ENCODE measurements around the gene ATF3.
"Not testable (repeated sequence)": the region's sequence is repeated elsewhere in the genome, so short reads cannot be mapped to it uniquely, and the experiment has no call there.

The ATF3 gene

GRCh38 chr1:212628046-212628445, 19.5 kb downstream of the ATF3 start:
- DNase-seq (ENCODE audit: low read depth, low spot score) = peak; percentile 91

GRCh38 chr1:212628813-212629415, 20.4 kb downstream of the ATF3 start:
- no peak for DNase-seq (ENCODE audit: low read depth, low spot score)

DNA sequence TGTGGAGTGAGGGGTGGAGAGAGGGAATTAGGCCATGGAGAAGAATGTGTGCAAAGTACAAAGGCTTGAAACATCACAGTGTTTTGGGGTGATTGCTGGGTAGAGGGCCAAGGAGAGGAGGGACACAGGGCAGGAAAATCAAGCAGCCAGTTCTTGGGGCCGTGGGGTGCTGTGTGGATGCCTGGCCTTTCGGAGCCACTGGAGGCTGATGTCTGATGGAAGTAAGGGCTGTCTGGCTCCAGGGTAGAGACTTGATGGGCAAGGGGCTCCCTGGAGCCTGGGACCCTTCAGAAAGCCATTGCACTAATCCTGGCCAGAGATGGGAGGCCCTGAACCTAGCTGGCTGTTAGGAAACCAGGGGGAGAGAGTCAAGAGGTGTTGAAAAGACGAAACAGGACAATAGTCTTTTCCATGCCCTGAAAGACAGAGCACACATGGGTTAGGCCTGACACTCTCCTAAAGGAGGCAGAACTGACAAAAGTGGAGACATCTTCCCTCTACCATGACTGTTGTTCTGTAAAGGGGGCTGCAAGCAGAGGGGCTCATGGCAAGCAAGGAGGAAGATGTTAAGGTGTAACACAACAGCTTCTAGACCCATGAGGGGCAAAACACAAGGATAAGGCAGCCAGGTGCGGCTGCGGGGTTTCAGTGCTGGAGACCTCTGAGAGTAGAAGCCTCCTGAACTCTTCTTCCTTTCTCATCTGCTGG, 21.0 kb downstream of the ATF3 start:
- DNase-seq (ENCODE audit: low read depth, low spot score) = no peak

DNA sequence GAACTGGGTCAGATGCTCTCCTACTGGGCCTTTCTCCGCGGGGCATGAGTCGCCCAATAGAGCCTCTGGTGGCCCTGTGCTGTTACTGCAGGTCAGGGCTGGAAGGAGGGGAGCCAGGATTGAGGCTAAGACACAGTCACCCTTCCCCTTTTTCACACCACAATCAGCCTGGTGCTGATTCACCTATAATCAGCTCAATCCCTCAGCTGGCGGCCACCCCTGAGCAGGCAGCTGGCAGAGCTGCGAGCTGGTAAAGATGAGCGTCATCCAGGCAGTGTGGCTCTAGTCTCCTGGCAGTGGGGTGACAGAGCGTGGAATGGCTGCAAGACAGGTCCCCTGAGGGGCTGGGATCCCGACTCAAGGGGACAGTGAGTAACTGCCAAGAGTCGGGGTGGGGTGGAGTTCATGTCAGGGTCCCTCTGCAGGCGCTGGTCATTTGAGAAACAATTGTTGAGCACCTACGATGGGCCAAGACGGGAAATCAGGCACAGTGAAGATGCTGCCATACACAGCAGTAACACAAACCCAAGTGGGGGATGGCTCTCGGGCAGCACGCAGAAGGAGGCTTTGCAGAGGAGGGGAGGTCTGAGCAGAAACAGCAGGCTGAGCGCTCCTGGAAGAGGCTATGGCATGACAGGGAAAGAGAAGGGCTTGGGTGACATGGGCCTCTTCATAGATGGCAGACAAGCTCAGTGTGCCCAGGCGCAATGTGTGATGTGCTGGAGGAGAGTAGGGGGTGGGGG, 21.8 kb downstream of the ATF3 start:
- peak; percentile 89 for DNase-seq (ENCODE audit: low read depth, low spot score)

- DNase-seq (ENCODE audit: low read depth, low spot score) = no peak
These were observed 24.6 kb downstream of the ATF3 start for GRCh38 chr1:212633161-212633560.

- DNase-seq (ENCODE audit: low read depth, low spot score) = no peak
These were observed 25.7 kb downstream of the ATF3 start for GRCh38 chr1:212634252-212634651.

DNA sequence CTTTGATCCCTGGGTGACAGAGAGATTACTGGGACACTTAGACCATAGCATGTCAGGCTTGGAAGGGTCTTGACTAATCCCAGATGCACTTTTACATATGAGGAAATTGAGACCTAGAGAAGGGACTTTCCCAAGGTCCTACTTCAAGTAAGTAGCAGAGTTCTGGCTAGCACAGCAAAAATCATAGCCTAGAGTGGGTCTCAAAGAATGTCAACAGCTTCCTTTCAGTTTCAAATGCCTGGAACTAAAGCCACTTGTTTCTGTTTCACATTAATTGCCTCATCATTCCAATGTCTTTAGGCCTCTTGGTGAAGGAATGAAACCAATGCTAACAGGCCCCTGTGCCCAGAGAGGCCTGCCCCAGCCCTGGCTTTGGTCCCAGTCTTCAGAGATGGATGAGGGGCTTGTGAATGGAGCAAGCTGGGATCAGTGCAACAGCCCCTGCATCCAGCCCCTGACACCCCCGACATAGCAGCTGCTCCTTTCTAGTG, 26.6 kb downstream of the ATF3 start:
- DNase-seq (ENCODE audit: low read depth, low spot score) = peak; percentile 72

GRCh38 chr1:212637902-212638301, 29.3 kb downstream of the ATF3 start:
- DNase-seq (ENCODE audit: low read depth, low spot score) = no peak

DNA sequence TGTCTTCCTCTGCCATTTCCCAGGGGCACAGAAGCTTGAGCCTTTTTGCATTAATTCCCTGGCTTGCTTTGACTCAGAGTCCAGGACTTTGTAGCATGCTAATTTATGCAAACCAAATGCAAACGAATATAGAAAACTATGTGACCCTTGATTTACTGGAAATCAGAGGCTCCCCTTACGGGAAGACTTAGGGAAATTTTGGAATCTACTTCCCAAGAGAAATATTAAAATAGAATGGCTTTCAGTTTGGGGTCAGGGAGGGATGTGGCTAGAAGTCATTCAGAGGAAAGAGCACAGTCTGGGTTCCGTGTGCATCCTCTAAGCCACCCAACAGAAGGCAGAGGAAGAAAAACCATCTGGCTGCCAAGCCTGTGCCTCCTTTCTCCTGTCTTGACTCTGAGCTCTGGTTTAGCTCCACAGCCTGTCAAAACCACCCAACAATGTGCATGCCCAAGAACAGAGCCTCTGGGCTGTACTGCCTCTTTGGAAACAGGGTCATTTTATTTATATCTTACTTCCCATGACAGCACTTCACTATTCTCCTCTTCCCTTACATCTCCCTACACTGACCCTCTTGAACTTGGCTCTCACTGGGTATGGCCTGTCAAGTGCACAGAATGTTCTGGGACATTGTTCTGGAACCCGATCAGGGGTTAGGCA, 30.1 kb downstream of the ATF3 start:
- DNase-seq (ENCODE audit: low read depth, low spot score) = peak; percentile 27

DNA sequence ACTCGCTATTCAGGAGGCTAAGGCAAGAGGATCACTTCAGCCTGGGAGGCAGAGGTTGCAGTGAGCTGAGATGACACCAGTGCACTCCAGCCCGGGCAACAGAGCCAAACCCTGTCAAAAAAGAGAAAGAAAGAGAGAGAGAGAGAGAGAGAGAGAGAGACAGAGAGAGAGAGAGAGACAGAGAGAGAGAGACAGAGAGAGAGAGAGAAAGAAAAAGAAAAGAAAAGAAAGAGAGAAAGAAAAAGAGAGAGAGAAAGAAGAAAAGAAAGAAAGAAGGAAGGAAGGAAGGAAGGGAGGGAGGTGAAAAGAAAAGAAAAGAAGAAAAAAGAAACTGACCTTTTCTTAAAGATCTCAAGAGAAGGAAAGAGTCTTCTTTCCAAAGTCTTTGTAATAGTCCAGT, 31.0 kb downstream of the ATF3 start:
- not testable (repeated sequence) for DNase-seq (ENCODE audit: low read depth, low spot score)

DNA sequence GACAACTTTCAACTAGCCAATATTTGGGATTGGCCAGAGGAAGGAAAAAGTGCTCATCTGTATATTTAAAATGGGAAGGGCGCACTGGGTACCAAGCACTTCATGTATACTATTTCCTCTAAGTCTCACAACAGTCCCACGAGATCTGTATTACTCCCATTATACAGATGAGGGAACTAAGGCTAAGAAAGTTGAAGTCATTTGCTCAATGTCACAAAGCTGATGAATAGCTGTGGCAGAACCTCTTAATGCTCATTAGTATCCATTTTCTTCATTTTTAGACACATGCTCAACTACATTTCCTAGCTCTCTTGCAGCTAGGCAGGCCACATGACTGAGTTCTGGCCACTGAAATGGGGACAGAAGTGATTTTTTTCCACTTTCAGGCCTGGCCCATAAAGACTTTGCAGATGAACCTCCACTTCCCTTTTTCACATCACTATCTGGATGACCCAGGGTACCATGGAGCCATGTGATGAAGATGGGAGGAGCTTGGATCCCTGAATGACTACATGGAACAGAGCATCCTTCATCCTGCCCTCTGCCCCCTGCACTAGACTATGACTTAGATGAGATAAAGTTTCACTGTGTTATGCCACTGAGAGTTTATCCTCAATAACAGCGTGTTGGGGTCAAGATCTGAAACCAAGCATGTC, 31.8 kb downstream of the ATF3 start:
- DNase-seq (ENCODE audit: low read depth, low spot score) = no peak

GRCh38 chr1:212641956-212642355, 33.4 kb downstream of the ATF3 start:
- DNase-seq (ENCODE audit: low read depth, low spot score) = no peak

GRCh38 chr1:212643877-212644276, 35.3 kb downstream of the ATF3 start:
- no peak for DNase-seq (ENCODE audit: low read depth, low spot score)

DNA sequence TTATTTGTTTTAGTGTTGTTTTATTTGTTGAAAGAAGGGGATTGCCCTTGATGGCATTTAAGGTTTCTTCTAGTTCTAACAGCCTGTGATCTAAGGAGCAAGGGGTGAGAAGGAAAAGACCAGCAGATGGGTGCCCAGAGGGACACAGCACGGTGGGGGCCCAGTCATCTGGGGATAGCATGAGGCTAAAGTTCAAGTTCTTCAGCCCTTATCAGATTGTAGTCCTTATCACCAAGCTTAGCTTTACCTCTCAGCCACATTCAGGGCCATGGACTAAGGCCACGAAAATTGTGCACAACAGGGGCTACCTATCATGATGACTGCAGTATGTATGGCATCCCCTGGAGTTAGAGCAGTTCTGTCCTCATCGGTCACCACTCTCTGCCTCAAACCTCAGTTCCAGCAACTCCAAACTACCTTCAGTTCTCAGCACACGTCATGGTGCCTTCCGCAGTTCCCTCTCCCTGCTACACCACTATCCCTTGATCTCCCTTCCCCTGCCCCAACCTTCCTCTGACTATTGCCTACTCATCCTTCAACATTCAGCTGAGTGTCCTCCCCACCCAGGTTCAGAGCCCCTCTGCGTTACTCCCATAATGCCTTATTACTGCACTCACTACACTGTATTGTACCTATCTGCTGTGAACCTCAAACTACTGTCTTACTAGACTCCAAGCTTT, 36.4 kb downstream of the ATF3 start:
- no peak for DNase-seq (ENCODE audit: low read depth, low spot score)

- DNase-seq (ENCODE audit: low read depth, low spot score) = no peak
These were observed 37.3 kb downstream of the ATF3 start for GRCh38 chr1:212645546-212646543.

DNA sequence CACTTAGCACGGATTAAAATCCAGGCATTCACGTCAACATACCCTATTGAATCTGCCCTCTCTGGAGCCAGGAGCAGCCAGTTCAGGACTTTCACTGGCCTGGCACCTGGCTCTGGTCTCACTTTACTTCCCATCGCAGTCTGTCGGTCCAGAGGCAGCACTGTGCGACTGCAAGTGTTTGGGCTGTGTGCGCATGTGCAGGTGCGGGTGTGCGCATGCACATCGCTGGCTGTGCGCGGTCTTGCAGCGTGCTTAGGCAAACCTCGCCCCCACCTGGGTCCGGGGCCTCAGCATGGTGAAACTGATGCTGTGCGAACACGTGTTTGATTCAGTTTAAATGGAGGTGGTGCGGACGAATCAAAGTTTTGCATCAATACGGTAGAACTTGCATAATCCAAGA, 38.0 kb downstream of the ATF3 start:
- no peak for DNase-seq (ENCODE audit: low read depth, low spot score)

GRCh38 chr1:212647004-212647403, 38.4 kb downstream of the ATF3 start:
- no peak for DNase-seq (ENCODE audit: low read depth, low spot score)

GRCh38 chr1:212648431-212648830, 39.9 kb downstream of the ATF3 start:
- no peak for DNase-seq (ENCODE audit: low read depth, low spot score)

- DNase-seq (ENCODE audit: low read depth, low spot score) = no peak
These were observed 40.5 kb downstream of the ATF3 start for GRCh38 chr1:212649020-212649419.

DNA sequence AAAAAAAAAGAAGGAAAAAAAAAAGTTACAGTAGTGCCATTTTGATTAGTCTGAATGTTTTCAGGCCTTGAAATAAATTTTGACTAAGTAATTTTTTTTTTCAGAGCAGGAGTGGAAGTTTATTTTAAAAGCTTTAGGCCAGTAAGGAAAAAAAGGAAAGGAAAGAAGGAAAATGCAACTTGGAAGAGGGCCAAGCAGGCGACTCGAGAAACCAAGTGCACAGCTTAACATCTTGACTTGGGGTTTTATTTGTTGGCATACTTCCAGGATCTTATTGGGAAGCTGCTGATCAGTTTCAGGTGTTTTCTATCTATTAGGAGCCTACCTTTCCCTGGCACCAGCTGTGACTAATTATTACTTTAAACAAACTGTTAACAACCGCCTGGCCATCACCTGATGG, 41.7 kb downstream of the ATF3 start:
- DNase-seq (ENCODE audit: low read depth, low spot score) = no peak

Measured in ELF-1 (cell line).